DND-41 (cell line): ENCODE results near the gene CCAR1.
"Not testable (repeated sequence)": the region's sequence is repeated elsewhere in the genome, so short reads cannot be mapped to it uniquely, and the experiment has no call there.

Experiments
- ATAC-seq: fragments of 200-7000 bp; cut with Tn5 transposase; 3 replicates; pipeline ENCODE4 v1.9.1; 2021; ENCODE audit warnings: low read depth; ENCODE audit not compliant: insufficient read depth
- DNase-seq: peaks from one replicate; pipeline ENCODE4 v3.0.0-alpha.2; 2020
- H2AFZ ChIP-seq: 2 replicates; pipeline ENCODE4 v1.6.0; 2012; ENCODE audit warnings: low read depth, low read length
- H3K27ac ChIP-seq: 2 replicates; pipeline ENCODE4 v1.5.1; 2012; ENCODE audit warnings: low read length, inconsistent platforms
- H3K27me3 ChIP-seq: fragments of 200-600 bp; sonication (generic); 2 replicates; pipeline ENCODE4 v1.6.0; 2012; ENCODE audit warnings: low read length, mild to moderate bottlenecking, inconsistent platforms; ENCODE audit not compliant: insufficient read depth, poor library complexity
- H3K36me3 ChIP-seq: 2 replicates; pipeline ENCODE4 v1.5.1; 2012; ENCODE audit warnings: low read length, inconsistent platforms; ENCODE audit not compliant: insufficient read depth
- H3K4me1 ChIP-seq: 2 replicates; pipeline ENCODE4 v1.5.1; 2012; ENCODE audit warnings: mild to moderate bottlenecking, low read length; ENCODE audit not compliant: insufficient read depth
- H3K4me2 ChIP-seq: 2 replicates; pipeline ENCODE4 v1.6.0; 2012; ENCODE audit warnings: mild to moderate bottlenecking, moderate library complexity, low read length, inconsistent platforms; ENCODE audit not compliant: insufficient read depth
- H3K4me3 ChIP-seq, 2 experiments: fragments of 200-600 bp in 1 of 2; shearing (Covaris generic) in 1 of 2; 2 replicates each; pipeline ENCODE4 v1.5.1; 2012 to 2016; ENCODE audit warnings: inconsistent platforms in 2 of 2, low read length in 2 of 2, mild to moderate bottlenecking in 2 of 2, low read depth in 1 of 2, moderate library complexity in 1 of 2
- H3K79me2 ChIP-seq: 2 replicates; pipeline ENCODE4 v1.6.0; 2012; ENCODE audit warnings: low read length, inconsistent platforms; ENCODE audit not compliant: insufficient read depth
- H3K9ac ChIP-seq: 2 replicates; pipeline ENCODE4 v1.6.0; 2012; ENCODE audit warnings: low read depth, mild to moderate bottlenecking, inconsistent platforms, low read length, moderate library complexity
- H3K9me3 ChIP-seq: 2 replicates; pipeline ENCODE4 v1.5.1; 2012; ENCODE audit warnings: low read length, moderate library complexity, mild to moderate bottlenecking, inconsistent platforms; ENCODE audit not compliant: insufficient read depth, severe bottlenecking
- H4K20me1 ChIP-seq: 2 replicates; pipeline ENCODE4 v1.6.0; 2012; ENCODE audit warnings: low read length; ENCODE audit not compliant: insufficient read depth
- EZH2 ChIP-seq: IDR thresholded peaks from 3 replicates; pipeline ENCODE4 v1.6.1; 2012; ENCODE audit warnings: borderline replicate concordance, low read depth, mild to moderate bottlenecking, moderate library complexity, low read length, inconsistent platforms; ENCODE audit not compliant: severe bottlenecking
- TF ChIP-seq, protein P1 (sequence below): IDR thresholded peaks from 2 replicates; pipeline ENCODE4 v1.5.1; 2012; ENCODE audit warnings: borderline replicate concordance, low read length, moderate library complexity, mild to moderate bottlenecking; ENCODE audit not compliant: poor library complexity, severe bottlenecking; ENCODE audit errors: extremely low read depth

Gene CCAR1

DNA sequence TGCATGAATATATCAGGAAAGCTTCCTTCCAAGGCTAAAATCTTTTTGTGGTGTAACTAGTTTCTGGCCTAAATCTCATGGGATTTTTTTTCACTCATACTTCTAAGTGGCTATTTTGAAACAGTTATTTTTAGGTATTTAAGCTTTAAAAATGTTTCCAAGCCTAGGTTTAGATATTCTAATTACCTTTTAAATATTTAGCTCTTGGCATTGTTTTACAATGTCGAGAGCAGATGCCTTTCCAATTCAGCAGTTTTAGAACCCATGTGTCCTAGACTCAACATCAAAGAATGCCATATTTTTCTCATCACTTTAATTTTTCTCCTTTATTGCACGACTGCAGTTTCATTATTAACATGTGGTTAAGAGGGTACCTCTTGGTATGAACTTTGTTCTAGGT is 79.2 kb downstream of the CCAR1 start:
- no peak overlapping the region for H3K4me2 ChIP-seq
- no peak for TF ChIP-seq EZH2
- ATAC-seq, result no peak

DNA sequence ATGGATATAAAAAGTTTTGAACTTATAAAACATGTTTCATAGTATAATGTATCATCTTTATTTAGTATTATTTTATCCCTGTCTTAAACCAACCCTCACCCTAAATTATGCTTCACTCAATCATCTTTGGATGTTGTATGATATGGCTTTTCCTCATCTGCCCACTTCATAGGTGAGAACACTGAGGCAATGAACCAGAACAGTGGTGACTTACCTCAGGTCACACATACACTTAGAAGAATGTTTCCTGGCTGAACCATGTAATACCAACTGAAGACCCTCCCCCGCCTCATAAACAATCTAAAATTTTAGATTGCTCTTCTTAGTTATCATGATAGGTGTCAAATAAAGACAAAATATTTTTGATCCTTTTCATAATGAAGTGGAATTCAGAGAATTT is 83.7 kb downstream of the CCAR1 start:
- H4K20me1 ChIP-seq, result no peaks in the 10 kb centered on the region
- no peak overlapping the region for H3K9ac ChIP-seq
- H3K4me3 ChIP-seq, result no peak overlapping the region
- H3K79me2 ChIP-seq, result no peaks in the 10 kb centered on the region
- H3K4me2 ChIP-seq, result no peak overlapping the region
- TF ChIP-seq, protein P1, sequence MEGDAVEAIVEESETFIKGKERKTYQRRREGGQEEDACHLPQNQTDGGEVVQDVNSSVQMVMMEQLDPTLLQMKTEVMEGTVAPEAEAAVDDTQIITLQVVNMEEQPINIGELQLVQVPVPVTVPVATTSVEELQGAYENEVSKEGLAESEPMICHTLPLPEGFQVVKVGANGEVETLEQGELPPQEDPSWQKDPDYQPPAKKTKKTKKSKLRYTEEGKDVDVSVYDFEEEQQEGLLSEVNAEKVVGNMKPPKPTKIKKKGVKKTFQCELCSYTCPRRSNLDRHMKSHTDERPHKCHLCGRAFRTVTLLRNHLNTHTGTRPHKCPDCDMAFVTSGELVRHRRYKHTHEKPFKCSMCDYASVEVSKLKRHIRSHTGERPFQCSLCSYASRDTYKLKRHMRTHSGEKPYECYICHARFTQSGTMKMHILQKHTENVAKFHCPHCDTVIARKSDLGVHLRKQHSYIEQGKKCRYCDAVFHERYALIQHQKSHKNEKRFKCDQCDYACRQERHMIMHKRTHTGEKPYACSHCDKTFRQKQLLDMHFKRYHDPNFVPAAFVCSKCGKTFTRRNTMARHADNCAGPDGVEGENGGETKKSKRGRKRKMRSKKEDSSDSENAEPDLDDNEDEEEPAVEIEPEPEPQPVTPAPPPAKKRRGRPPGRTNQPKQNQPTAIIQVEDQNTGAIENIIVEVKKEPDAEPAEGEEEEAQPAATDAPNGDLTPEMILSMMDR, result no peak
- TF ChIP-seq EZH2, result no peak
- no peaks in the 10 kb centered on the region for H3K27me3 ChIP-seq
- no peaks in the 10 kb centered on the region for H3K9me3 ChIP-seq
- no peaks in the 10 kb centered on the region for H3K4me1 ChIP-seq
- no peak overlapping the region for H3K27ac ChIP-seq
- DNase-seq, result no peak
- ATAC-seq, result no peak
- no peak overlapping the region for H2AFZ ChIP-seq
- H3K36me3 ChIP-seq, result no peaks in the 10 kb centered on the region

More for the DNA sequence above, 79.2 kb downstream of the CCAR1 start:
- no peak overlapping the region for H3K9ac ChIP-seq
- H4K20me1 ChIP-seq, result no peaks in the 10 kb centered on the region
- H3K27me3 ChIP-seq, result no peaks in the 10 kb centered on the region
- no peaks in the 10 kb centered on the region for H3K4me1 ChIP-seq
- H3K36me3 ChIP-seq, result peaks cover 26% of the 10 kb centered on the region
- H3K9me3 ChIP-seq, result no peaks in the 10 kb centered on the region
- no peak overlapping the region for H2AFZ ChIP-seq
- no peak overlapping the region for H3K27ac ChIP-seq
- H3K4me3 ChIP-seq, result no peak overlapping the region
- DNase-seq, result no peak
- H3K79me2 ChIP-seq, result no peaks in the 10 kb centered on the region

DNA sequence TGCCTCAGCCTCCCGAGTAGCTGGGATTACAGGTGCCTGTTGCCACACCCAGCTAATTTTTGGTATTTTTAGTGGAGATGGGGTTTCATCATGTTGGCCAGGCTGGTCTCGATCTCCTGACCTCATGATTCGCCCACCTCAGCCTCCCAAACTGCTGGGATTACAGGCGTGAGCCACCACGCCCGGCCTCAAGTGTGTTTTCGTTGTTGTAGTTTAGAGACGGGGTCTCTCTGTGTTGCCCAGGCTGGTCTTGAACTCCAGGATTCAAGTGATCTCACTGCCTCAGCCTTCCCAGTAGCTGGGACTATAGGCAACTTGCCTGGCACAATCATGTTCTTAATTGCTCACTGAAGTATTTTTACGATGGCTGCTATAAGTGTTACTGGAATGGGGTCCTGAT is 89.8 kb downstream of the CCAR1 start:
- not testable (repeated sequence) for ATAC-seq, H3K36me3 ChIP-seq, H3K79me2 ChIP-seq, H3K27me3 ChIP-seq, H4K20me1 ChIP-seq, DNase-seq, H2AFZ ChIP-seq, H3K27ac ChIP-seq, H3K9ac ChIP-seq, H3K4me3 ChIP-seq, H3K4me2 ChIP-seq, H3K9me3 ChIP-seq, H3K4me1 ChIP-seq

DNA sequence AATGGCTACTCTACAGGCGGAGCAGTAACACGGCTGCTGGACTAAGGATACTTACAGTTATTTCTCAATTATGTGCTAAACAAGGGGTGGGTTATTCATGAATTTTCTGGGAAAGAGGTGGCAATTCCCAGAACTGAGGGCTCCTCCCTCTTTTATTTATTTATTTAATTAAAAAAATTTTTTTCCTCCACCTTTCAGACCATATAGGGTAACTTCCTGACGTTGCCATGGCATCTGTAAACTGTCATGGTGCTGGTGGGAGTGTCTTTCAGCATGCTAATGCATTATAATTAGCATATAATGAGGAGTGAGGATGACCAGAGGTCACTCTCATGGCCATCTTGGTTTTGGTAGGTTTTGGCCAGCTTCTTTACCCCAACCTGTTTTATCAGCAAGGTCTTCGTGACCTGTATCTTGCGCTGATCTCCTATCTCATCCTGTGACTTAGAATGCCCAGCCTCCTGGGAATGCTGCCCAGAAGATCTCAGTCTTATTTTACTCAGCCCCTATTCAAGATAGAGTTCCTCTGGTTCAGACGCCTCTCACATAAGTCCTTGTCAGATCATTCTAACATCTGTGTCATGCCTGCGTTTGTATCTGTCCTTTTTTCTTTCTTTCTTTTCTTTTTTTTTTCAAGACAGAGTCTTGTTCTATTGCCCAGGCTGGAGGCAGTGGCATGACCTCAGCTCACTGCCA is 90.4 kb downstream of the CCAR1 start:
- Histone ChIP-seq H3K27ac (no peak overlapping the region), H3K9me3 (no peaks in the 10 kb centered on the region), H2AFZ (no peak overlapping the region), H3K9ac (no peak overlapping the region), H3K27me3 (no peaks in the 10 kb centered on the region), H3K79me2 (no peaks in the 10 kb centered on the region), H3K4me3 (no peak overlapping the region), H4K20me1 (no peaks in the 10 kb centered on the region), H3K4me2 (no peak overlapping the region), H3K4me1 (no peaks in the 10 kb centered on the region), H3K36me3 (no peaks in the 10 kb centered on the region)
- no peak for ATAC-seq
- DNase-seq, result no peak
- TF ChIP-seq EZH2, result no peak
- TF ChIP-seq, protein P1, result no peak
